Activated B cell treated with CpG ODN at 0.5 μM for 24 hours (primary cell): ENCODE measurements around the gene EVC. TPM values are rescaled to one million over a fixed set of nuclear protein-coding genes. Genes with fewer than 3 reads are reported as not detected.

Experiments
- ATAC-seq: fragments of 200-7000 bp; cut with Tn5 transposase; one replicate; pipeline ENCODE4 v1.10.0; 2021; ENCODE audit warnings: low read depth, mild to moderate bottlenecking, moderate library complexity
- CTCF ChIA-PET: fragments of 350-600 bp; sonication (Branson Sonifier 250); formaldehyde crosslinking; loops from one replicate; lab custom pipeline; 2021; ENCODE audit warnings: antibody characterized with exemption; lab: Charles Lee
- POLR2A ChIA-PET: fragments of 350-600 bp; sonication (Branson Sonifier 250); formaldehyde crosslinking; loops from one replicate; lab custom pipeline; 2021; ENCODE audit warnings: antibody characterized with exemption; lab: Charles Lee
- DNase-seq: peaks from one replicate; pipeline ENCODE4 v3.0.0; 2022
- H3K27ac Mint-ChIP-seq: one replicate; pipeline ENCODE4 v1.8.0; 2020; ENCODE audit warnings: mixed read lengths
- H3K27me3 Mint-ChIP-seq: one replicate; pipeline ENCODE4 v1.8.0; 2021; ENCODE audit warnings: mixed read lengths
- H3K36me3 Mint-ChIP-seq: one replicate; pipeline ENCODE4 v1.8.0; 2021; ENCODE audit warnings: low read depth, mixed read lengths
- H3K4me1 Mint-ChIP-seq: one replicate; pipeline ENCODE4 v1.8.0; 2021; ENCODE audit warnings: mixed read lengths
- H3K4me3 Mint-ChIP-seq: one replicate; pipeline ENCODE4 v1.8.0; 2020; ENCODE audit warnings: mild to moderate bottlenecking, mixed read lengths
- H3K9me3 Mint-ChIP-seq: one replicate; pipeline ENCODE4 v1.8.0; 2020; ENCODE audit warnings: mixed read lengths
- CTCF ChIP-seq: fragments of 200-600 bp; IDR thresholded peaks from one replicate; pipeline ENCODE4 v1.8.0; 2022; ENCODE audit warnings: antibody characterized with exemption, mild to moderate bottlenecking
- intact Hi-C: fragments of 100-400 bp; cut with micrococcal nuclease; formaldehyde crosslinking; loops from one replicate; pipeline ENCODE4 v1.15.1; 2024
- total RNA-seq: library from RNA; stranded (reverse); gene quantifications from 2 replicates; pipeline ENCODE4 v1.2.3, GENCODE V29; 2022

Gene EVC
- total RNA-seq, 1 donor from 2014 or later: 0.16 TPM

- Mint-ChIP-seq H3K9me3 (peaks cover 9% of the 10 kb centered on the region), H3K36me3 (no peaks in the 10 kb centered on the region), H3K27ac (no peak overlapping the region), H3K4me1 (no peaks in the 10 kb centered on the region), H3K27me3 (no peaks in the 10 kb centered on the region), H3K4me3 (no peak overlapping the region)
- POLR2A ChIA-PET: no interaction called here
- CTCF ChIA-PET: no interaction called here
- DNase-seq (no peak), ATAC-seq (no peak)
- intact Hi-C loops: no loop called here
- TF ChIP-seq CTCF: no peak
These were observed 80.7 kb downstream of the EVC start for GRCh38 chr4:5791654-5792053.

GRCh38 chr4:5793514-5793913 lies 82.5 kb downstream of the EVC start:
- no peak for TF ChIP-seq CTCF
- DNase-seq (no peak), ATAC-seq (no peak)
- intact Hi-C loops: no loop called here
- CTCF ChIA-PET: no interaction called here
- Mint-ChIP-seq H3K36me3 (no peaks in the 10 kb centered on the region), H3K4me3 (no peak overlapping the region), H3K27ac (no peak overlapping the region), H3K4me1 (no peaks in the 10 kb centered on the region), H3K9me3 (peaks cover 4% of the 10 kb centered on the region), H3K27me3 (no peaks in the 10 kb centered on the region)
- POLR2A ChIA-PET: no interaction called here

GRCh38 chr4:5795580-5795979 lies 84.6 kb downstream of the EVC start:
- H3K4me1 Mint-ChIP-seq: no peaks in the 10 kb centered on the region
- H3K36me3 Mint-ChIP-seq: no peaks in the 10 kb centered on the region
- H3K27me3 Mint-ChIP-seq: no peaks in the 10 kb centered on the region
- DNase-seq (no peak), ATAC-seq (no peak)
- POLR2A ChIA-PET: no interaction called here
- H3K4me3 Mint-ChIP-seq: no peak overlapping the region
- no peak for TF ChIP-seq CTCF
- peaks cover 3% of the 10 kb centered on the region for H3K9me3 Mint-ChIP-seq
- CTCF ChIA-PET: no interaction called here
- no peak overlapping the region for H3K27ac Mint-ChIP-seq
- intact Hi-C loops: no loop called here

GRCh38 chr4:5796976-5797375 lies 86.0 kb downstream of the EVC start:
- Mint-ChIP-seq H3K9me3 (peaks cover 3% of the 10 kb centered on the region), H3K27ac (no peak overlapping the region), H3K27me3 (no peaks in the 10 kb centered on the region), H3K4me1 (no peaks in the 10 kb centered on the region), H3K36me3 (no peaks in the 10 kb centered on the region), H3K4me3 (no peak overlapping the region)
- ATAC-seq (no peak), DNase-seq (no peak)
- intact Hi-C loops: no loop called here
- no peak for TF ChIP-seq CTCF
- ChIA-PET POLR2A (no interaction called here), CTCF (no interaction called here)

GRCh38 chr4:5797866-5798265 lies 86.9 kb downstream of the EVC start:
- ATAC-seq (no peak), DNase-seq (no peak)
- CTCF ChIA-PET: no interaction called here
- peaks cover 3% of the 10 kb centered on the region for H3K9me3 Mint-ChIP-seq
- H3K27me3 Mint-ChIP-seq: no peaks in the 10 kb centered on the region
- POLR2A ChIA-PET: no interaction called here
- no peak for TF ChIP-seq CTCF
- H3K27ac Mint-ChIP-seq: no peak overlapping the region
- intact Hi-C loops: no loop called here
- no peaks in the 10 kb centered on the region for H3K36me3 Mint-ChIP-seq
- no peaks in the 10 kb centered on the region for H3K4me1 Mint-ChIP-seq
- H3K4me3 Mint-ChIP-seq: no peak overlapping the region
